ENCODE measurements around the gene TMEM140. TPM values are rescaled to one million over a fixed set of nuclear protein-coding genes. Genes with fewer than 3 reads are reported as not detected.
A peak's percentile ranks its signal among the peaks of the same experiment; 100 is the strongest.

Gene TMEM140
- total RNA-seq, 1 donor from 2014 or later: 39.3 TPM

- no peak for ATAC-seq
- H3K27ac ChIP-seq: no peak overlapping the region
- no peaks in the 10 kb centered on the region for H3K27me3 ChIP-seq (ENCODE audit: low read depth)
- H3K9me3 ChIP-seq: peaks cover 5% of the 10 kb centered on the region
- intact Hi-C loops (cut with DNase I): no loop called here
- H3K4me1 ChIP-seq: no peaks in the 10 kb centered on the region
- no peaks in the 10 kb centered on the region for H3K36me3 ChIP-seq
- no peak overlapping the region for H3K4me3 ChIP-seq
- DNase-seq: no peak
- TF ChIP-seq, protein P1, sequence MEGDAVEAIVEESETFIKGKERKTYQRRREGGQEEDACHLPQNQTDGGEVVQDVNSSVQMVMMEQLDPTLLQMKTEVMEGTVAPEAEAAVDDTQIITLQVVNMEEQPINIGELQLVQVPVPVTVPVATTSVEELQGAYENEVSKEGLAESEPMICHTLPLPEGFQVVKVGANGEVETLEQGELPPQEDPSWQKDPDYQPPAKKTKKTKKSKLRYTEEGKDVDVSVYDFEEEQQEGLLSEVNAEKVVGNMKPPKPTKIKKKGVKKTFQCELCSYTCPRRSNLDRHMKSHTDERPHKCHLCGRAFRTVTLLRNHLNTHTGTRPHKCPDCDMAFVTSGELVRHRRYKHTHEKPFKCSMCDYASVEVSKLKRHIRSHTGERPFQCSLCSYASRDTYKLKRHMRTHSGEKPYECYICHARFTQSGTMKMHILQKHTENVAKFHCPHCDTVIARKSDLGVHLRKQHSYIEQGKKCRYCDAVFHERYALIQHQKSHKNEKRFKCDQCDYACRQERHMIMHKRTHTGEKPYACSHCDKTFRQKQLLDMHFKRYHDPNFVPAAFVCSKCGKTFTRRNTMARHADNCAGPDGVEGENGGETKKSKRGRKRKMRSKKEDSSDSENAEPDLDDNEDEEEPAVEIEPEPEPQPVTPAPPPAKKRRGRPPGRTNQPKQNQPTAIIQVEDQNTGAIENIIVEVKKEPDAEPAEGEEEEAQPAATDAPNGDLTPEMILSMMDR (IDR thresholded peaks at IDR 0.05): no peak
Measured at GRCh38 chr7:135128931-135129330, 18.9 kb upstream of the TMEM140 start.

GRCh38 chr7:135129579-135129978 is 18.3 kb upstream of the TMEM140 start:
- Histone ChIP-seq H3K36me3 (no peaks in the 10 kb centered on the region), H3K27ac (no peak overlapping the region), H3K4me1 (no peaks in the 10 kb centered on the region), H3K4me3 (no peak overlapping the region), H3K9me3 (peaks cover 5% of the 10 kb centered on the region), H3K27me3 (ENCODE audit: low read depth) (no peaks in the 10 kb centered on the region)
- no peak for ATAC-seq
- DNase-seq: no peak
- intact Hi-C loops (cut with DNase I): no loop called here
- TF ChIP-seq, protein P1 (IDR thresholded peaks at IDR 0.05): no peak

DNA sequence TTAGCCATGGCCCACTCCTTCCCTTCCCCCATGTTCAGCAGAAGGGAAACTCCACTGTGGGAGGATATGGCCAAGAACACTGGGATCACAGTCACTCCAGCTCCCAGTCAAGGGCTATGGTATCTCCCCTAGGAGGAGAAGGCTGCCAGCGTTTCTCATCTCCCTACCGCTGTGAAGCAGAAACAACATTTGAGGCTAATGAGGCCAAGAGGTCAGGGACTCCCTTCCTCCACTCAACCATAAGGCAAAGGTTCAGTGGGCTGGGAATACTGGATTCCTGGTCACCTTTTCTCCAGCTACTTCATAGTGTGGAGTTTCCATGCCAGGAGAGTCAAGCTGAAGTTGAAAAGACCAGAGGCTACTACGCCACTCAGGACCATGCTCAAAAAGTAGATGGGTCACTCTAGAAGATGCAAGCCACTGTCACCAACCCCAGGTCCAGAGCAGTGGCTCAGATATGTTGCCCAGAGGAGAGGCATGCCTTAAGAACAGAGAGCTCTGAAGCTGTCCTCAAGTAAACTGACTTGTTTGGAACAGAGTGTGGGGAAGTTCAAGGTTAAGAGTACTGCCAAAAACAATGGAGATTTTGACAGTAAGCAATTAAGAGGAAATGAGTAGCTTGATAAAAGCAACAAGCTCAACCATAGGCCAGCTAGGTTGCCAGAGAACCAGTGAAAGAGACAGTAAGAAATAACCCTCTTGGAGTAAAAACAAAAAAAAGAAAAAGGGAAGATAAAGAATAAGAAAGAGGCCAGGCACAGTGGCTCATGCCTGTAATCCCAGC is 3.8 kb upstream of the TMEM140 start:
- ATAC-seq: no peak
- TF ChIP-seq, protein P1 (IDR thresholded peaks at IDR 0.05): no peak
- H3K4me1 ChIP-seq: peaks cover 24% of the 10 kb centered on the region
- intact Hi-C loops (cut with DNase I): no loop called here
- H3K4me3 ChIP-seq: no peak overlapping the region
- no peaks in the 10 kb centered on the region for H3K36me3 ChIP-seq
- no peaks in the 10 kb centered on the region for H3K9me3 ChIP-seq
- no peak for DNase-seq
- peak overlapping the region; percentile 15 for H3K27ac ChIP-seq
- no peaks in the 10 kb centered on the region for H3K27me3 ChIP-seq (ENCODE audit: low read depth)

DNA sequence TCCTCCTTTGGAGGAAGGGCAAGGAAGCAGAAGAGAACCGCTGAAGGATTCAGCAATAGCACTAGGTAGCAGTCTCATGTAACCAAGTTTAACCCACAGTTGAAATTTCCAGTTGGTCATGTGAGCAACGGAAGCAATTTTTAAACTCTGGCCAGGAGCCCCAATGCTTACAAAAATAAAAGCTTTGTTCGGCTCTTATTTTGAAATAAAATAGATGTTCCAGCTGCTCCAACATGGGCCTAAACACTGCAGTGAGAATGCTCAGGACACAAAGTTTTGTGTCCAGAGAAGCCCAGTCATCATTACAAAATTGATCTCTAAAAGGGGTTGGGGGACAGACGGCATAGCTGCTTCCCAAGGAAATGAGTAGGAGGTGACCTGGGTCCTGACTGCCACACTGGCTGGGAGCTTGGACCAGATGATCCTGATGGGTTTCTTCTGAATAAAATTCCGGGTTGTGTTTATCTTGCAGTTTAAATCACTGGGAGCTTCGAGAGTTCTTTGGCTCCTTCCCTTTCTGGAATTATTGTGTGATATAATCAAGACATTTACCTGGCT is 452 bp upstream of the TMEM140 start:
- ATAC-seq (peak; percentile 38 to 40), DNase-seq (no peak)
- peak overlapping the region; percentile 95 for H3K27ac ChIP-seq
- no peaks in the 10 kb centered on the region for H3K36me3 ChIP-seq
- no peaks in the 10 kb centered on the region for H3K9me3 ChIP-seq
- H3K4me1 ChIP-seq: peaks cover 53% of the 10 kb centered on the region
- H3K27me3 ChIP-seq (ENCODE audit: low read depth): no peaks in the 10 kb centered on the region
- TF ChIP-seq, protein P1 (IDR thresholded peaks at IDR 0.05): no peak
- H3K4me3 ChIP-seq: peak overlapping the region; percentile 63
- intact Hi-C loops (cut with DNase I): no loop called here

DNA sequence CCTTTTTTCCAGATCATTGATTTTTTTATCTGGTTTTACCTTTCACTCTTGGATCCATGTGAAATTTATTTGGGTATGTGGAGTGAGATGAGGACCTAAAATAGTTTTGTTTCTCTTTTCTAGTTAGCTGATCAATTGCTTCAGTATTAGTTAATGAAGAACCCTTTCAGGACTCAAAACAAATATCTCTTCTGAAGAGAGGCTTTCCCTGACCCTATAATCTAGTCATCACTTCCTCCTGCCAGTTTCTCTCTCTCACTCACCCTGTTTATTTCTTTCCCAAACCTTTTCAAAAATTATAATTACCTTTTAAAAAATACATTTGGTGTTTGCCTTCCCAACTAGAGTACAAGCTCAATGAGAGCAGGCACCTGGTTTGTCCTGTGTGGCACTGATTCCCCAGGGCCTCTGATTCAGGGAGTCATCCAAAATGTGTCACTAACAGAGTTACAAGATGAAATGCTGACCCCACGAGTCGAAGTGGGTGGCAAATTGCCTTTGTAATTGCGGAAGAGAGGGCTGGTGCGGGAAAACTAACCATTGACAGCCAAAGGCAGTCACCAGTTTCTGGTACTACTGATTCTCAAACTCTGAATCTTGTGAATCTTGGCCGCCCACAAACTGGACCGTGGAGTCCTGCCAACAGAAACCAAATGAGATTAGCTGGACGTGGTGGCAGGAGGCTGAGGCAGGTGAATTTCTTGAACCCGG is 2.4 kb downstream of the TMEM140 start:
- TF ChIP-seq, protein P1 (IDR thresholded peaks at IDR 0.05): no peak
- Histone ChIP-seq H3K27me3 (ENCODE audit: low read depth) (no peaks in the 10 kb centered on the region), H3K27ac (peak overlapping the region; percentile 95), H3K9me3 (no peaks in the 10 kb centered on the region), H3K36me3 (no peaks in the 10 kb centered on the region), H3K4me3 (peak overlapping the region; percentile 63), H3K4me1 (peaks cover 53% of the 10 kb centered on the region)
- intact Hi-C loops (cut with DNase I): no loop called here
- no peak for DNase-seq
- ATAC-seq: no peak

Measured in lower lobe of right lung (tissue), 2 donors.